Measurements from ENCODE around the gene HNRNPA3.

- no peak for TF ChIP-seq POLR2A (IDR thresholded peaks at IDR 0.05; ENCODE audit: low read length)
- TF ChIP-seq GATA1 (IDR thresholded peaks at IDR 0.05; ENCODE audit: low read depth, low read length): no peak
These were observed 41.1 kb downstream of the HNRNPA3 start for GRCh38 chr2:177253704-177254103.

Measured in erythroblast (primary cell).